22Rv1 (cell line): Measurements from ENCODE around the gene AKR1C4.

Experiments used
- ZFX ChIP-seq: fragments of 450-650 bp; IDR thresholded peaks from 2 replicates; pipeline ENCODE4 v1.6.1; 2017; ENCODE audit warnings: antibody characterized with exemption, borderline replicate concordance
- TF ChIP-seq, protein P1 (sequence below): fragments of 450-650 bp; IDR thresholded peaks from 2 replicates; pipeline ENCODE4 v1.5.1; 2017; ENCODE audit warnings: mild to moderate bottlenecking

DNA sequence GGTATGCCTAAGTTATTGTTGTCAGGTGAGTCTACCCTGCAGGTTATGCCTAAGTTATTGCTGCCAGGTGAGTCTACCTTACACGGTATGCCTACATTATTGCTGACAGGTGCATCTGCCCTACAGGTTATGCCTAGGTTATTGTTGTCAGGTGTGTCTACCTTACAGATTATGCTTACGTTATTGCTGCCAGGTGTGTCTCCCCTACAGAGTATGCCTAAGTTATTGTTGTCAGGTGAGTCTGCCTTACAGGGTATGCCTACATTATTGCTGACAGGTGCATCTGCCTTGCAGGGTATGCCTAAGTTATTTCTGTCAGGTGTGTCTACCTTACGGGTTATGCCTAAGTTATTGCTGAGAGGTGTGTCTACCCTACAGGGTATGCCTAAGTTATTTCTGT, 64.2 kb downstream of the AKR1C4 start:
- TF ChIP-seq, protein P1, sequence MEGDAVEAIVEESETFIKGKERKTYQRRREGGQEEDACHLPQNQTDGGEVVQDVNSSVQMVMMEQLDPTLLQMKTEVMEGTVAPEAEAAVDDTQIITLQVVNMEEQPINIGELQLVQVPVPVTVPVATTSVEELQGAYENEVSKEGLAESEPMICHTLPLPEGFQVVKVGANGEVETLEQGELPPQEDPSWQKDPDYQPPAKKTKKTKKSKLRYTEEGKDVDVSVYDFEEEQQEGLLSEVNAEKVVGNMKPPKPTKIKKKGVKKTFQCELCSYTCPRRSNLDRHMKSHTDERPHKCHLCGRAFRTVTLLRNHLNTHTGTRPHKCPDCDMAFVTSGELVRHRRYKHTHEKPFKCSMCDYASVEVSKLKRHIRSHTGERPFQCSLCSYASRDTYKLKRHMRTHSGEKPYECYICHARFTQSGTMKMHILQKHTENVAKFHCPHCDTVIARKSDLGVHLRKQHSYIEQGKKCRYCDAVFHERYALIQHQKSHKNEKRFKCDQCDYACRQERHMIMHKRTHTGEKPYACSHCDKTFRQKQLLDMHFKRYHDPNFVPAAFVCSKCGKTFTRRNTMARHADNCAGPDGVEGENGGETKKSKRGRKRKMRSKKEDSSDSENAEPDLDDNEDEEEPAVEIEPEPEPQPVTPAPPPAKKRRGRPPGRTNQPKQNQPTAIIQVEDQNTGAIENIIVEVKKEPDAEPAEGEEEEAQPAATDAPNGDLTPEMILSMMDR, result no peak
- no peak for TF ChIP-seq ZFX
